ENCODE measurements around the gene PCSK2.
A peak's percentile ranks its signal among the peaks of the same experiment; 100 is the strongest.

PCSK2 gene

GRCh38 chr20:17262786-17263185 lies 35.9 kb downstream of the PCSK2 start:
- DNase-seq: no peak

- no peak for DNase-seq
These were observed 46.9 kb downstream of the PCSK2 start for GRCh38 chr20:17273717-17274116.

GRCh38 chr20:17276101-17276500 lies 49.3 kb downstream of the PCSK2 start:
- no peak for DNase-seq

GRCh38 chr20:17281478-17281877 lies 54.6 kb downstream of the PCSK2 start:
- peak; percentile 56 for DNase-seq

- no peak for DNase-seq
These were observed 55.7 kb downstream of the PCSK2 start for GRCh38 chr20:17282501-17282900.

- no peak for DNase-seq
These were observed 60.7 kb downstream of the PCSK2 start for GRCh38 chr20:17287503-17287902.

GRCh38 chr20:17287998-17288397 lies 61.2 kb downstream of the PCSK2 start:
- DNase-seq: no peak

- no peak for DNase-seq
These were observed 68.4 kb downstream of the PCSK2 start for GRCh38 chr20:17295151-17295726.

- no peak for DNase-seq
These were observed 69.2 kb downstream of the PCSK2 start for GRCh38 chr20:17295991-17296390.

- DNase-seq: no peak
These were observed 71.3 kb downstream of the PCSK2 start for GRCh38 chr20:17298171-17298570.

GRCh38 chr20:17298751-17299150 lies 71.9 kb downstream of the PCSK2 start:
- DNase-seq: no peak

GRCh38 chr20:17300113-17300512 lies 73.3 kb downstream of the PCSK2 start:
- DNase-seq: no peak

GRCh38 chr20:17304774-17305173 lies 77.9 kb downstream of the PCSK2 start:
- no peak for DNase-seq

GRCh38 chr20:17306427-17306826 lies 79.6 kb downstream of the PCSK2 start:
- DNase-seq: no peak

- DNase-seq: no peak
These were observed 87.4 kb downstream of the PCSK2 start for GRCh38 chr20:17314264-17314663.

GRCh38 chr20:17315407-17316231 lies 88.8 kb downstream of the PCSK2 start:
- DNase-seq: no peak

- DNase-seq: no peak
These were observed 89.6 kb downstream of the PCSK2 start for GRCh38 chr20:17316316-17317038.

GRCh38 chr20:17317341-17317740 lies 90.5 kb downstream of the PCSK2 start:
- DNase-seq: no peak

GRCh38 chr20:17320456-17320855 lies 93.6 kb downstream of the PCSK2 start:
- DNase-seq: no peak

- DNase-seq: no peak
These were observed 99.3 kb downstream of the PCSK2 start for GRCh38 chr20:17326096-17326495.

GRCh38 chr20:17327185-17328148 lies 100.6 kb downstream of the PCSK2 start:
- DNase-seq: peak; percentile 62

GRCh38 chr20:17334932-17335331 lies 108.1 kb downstream of the PCSK2 start:
- DNase-seq: no peak

- DNase-seq: no peak
These were observed 112.2 kb downstream of the PCSK2 start for GRCh38 chr20:17339000-17339399.

All from NCI-H1436 (cell line).